ENCODE results near the gene PBX2. TPM values are rescaled to one million over a fixed set of nuclear protein-coding genes. Genes with fewer than 3 reads are reported as not detected.
A peak's percentile ranks its signal among the peaks of the same experiment; 100 is the strongest.

The PBX2 gene
- total and polyA plus RNA-seq, 2 experiments from 2014 or later, result 7.2 to 111 TPM

- peak overlapping the region; percentile 48 for H3K27ac Mint-ChIP-seq
- ATAC-seq (peak; percentile 61), DNase-seq (ENCODE audit: low spot score) (peak; percentile 96)
- H3K27me3 Mint-ChIP-seq (ENCODE audit: insufficient read depth, low read depth, poor library complexity), result peaks cover 39% of the 10 kb centered on the region
- H3K79me2 ChIP-seq (replicated peaks; ENCODE audit: insufficient read depth), result no peaks in the 10 kb centered on the region
- H3K27ac ChIP-seq (ENCODE audit: low read depth), result peak overlapping the region; percentile 36; the same call in 1 of the 2 replicates
- peak overlapping the region; percentile 92 for H3K4me3 Mint-ChIP-seq
- H3K4me1 Mint-ChIP-seq, result peaks cover 57% of the 10 kb centered on the region
- H3K9me3 Mint-ChIP-seq, result no peaks in the 10 kb centered on the region; the same call in 2 of the 3 replicates
- no peaks in the 10 kb centered on the region; the same call in 1 of the 2 replicates for H3K9me2 ChIP-seq (ENCODE audit: insufficient read depth)
- H3K36me3 Mint-ChIP-seq (ENCODE audit: low read depth), result no peaks in the 10 kb centered on the region
- 0 out of 2 replicates have a peak, but pooled peaks cover 5% of the 10 kb centered on the region for H4K20me1 ChIP-seq (replicated peaks; ENCODE audit: insufficient read depth)
- peak overlapping the region; percentile 92 for H2AFZ ChIP-seq
- no peaks in the 10 kb centered on the region for H3K36me3 ChIP-seq (ENCODE audit: insufficient read depth)
- peaks cover 41% of the 10 kb centered on the region for H3K4me1 ChIP-seq (ENCODE audit: insufficient read depth)
- H3K4me3 ChIP-seq, result peak overlapping the region; percentile 100
- TF ChIP-seq, protein P1, sequence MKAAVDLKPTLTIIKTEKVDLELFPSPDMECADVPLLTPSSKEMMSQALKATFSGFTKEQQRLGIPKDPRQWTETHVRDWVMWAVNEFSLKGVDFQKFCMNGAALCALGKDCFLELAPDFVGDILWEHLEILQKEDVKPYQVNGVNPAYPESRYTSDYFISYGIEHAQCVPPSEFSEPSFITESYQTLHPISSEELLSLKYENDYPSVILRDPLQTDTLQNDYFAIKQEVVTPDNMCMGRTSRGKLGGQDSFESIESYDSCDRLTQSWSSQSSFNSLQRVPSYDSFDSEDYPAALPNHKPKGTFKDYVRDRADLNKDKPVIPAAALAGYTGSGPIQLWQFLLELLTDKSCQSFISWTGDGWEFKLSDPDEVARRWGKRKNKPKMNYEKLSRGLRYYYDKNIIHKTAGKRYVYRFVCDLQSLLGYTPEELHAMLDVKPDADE (IDR thresholded peaks at IDR 0.05), result 0 out of 2 replicates have a peak, but pooled peaks have one; percentile 21
- TF ChIP-seq EZH2 (IDR thresholded peaks at IDR 0.05; ENCODE audit: low read depth, unreplicated experiment), result peak; percentile 35
- TF ChIP-seq ZNF114 (CRISPR knock-in tag; IDR thresholded peaks at IDR 0.05), result no peak
- TF ChIP-seq POLR2AphosphoS5 (IDR thresholded peaks at IDR 0.05; ENCODE audit: low read depth), result peak; percentile 61
- TF ChIP-seq, protein P2, sequence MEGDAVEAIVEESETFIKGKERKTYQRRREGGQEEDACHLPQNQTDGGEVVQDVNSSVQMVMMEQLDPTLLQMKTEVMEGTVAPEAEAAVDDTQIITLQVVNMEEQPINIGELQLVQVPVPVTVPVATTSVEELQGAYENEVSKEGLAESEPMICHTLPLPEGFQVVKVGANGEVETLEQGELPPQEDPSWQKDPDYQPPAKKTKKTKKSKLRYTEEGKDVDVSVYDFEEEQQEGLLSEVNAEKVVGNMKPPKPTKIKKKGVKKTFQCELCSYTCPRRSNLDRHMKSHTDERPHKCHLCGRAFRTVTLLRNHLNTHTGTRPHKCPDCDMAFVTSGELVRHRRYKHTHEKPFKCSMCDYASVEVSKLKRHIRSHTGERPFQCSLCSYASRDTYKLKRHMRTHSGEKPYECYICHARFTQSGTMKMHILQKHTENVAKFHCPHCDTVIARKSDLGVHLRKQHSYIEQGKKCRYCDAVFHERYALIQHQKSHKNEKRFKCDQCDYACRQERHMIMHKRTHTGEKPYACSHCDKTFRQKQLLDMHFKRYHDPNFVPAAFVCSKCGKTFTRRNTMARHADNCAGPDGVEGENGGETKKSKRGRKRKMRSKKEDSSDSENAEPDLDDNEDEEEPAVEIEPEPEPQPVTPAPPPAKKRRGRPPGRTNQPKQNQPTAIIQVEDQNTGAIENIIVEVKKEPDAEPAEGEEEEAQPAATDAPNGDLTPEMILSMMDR (conservative IDR thresholded peaks at IDR 0.05; ENCODE audit: low read depth in 2 of 2), result peak; percentile 71
- TF ChIP-seq STAT1 (IDR thresholded peaks at IDR 0.05; ENCODE audit: unreplicated experiment), result no peak
- peak overlapping the region; percentile 97 for H3K4me2 ChIP-seq
- H3K27me3 ChIP-seq (ENCODE audit: insufficient read depth), result peaks cover 44% of the 10 kb centered on the region
- peaks cover 9% of the 10 kb centered on the region for H3F3A ChIP-seq (replicated peaks; ENCODE audit: low read depth)
Observed at GRCh38 chr6:32148289-32149091, 41.5 kb downstream of the PBX2 start.

DNA sequence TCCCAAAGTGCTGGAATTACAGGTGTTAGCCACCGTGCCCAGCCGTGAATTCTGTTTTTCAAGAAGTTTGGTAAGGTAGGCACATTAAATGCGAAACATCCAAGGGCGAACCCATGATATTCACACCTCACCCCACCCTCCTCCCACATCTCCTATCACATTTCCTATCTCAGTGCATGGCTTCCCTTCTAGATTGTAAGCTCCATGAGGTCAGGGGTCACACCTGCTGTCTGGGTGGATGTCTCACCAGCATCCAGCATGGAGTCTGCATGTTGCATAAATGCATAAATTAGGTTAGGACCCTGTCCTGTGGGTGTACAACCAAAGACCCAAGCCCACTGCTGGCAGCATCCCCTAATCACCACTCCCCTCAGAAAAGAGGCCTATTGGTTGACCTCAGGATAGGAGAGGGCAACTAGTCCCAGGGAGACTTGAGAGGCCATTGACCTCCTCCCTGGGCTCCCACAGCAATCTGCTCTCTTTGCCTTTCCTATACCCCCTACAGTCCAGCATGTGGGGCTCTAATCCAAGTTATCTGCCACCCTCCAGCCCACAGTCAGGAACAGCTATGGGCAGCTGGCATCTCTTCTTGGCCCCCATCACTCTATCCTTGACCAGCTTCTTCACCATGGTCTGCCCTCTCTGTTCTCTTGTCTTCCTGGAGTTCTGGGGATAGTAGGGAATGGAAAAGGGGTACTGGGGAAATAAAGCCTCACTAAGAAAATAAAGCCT is 42.4 kb downstream of the PBX2 start:
- peak overlapping the region; percentile 36; the same call in 1 of the 2 replicates for H3K27ac ChIP-seq (ENCODE audit: low read depth)
- H2AFZ ChIP-seq, result peak overlapping the region; percentile 90
- no peaks in the 10 kb centered on the region for H3K79me2 ChIP-seq (replicated peaks; ENCODE audit: insufficient read depth)
- H3K4me2 ChIP-seq, result peak overlapping the region; percentile 90
- no peak for DNase-seq (ENCODE audit: low spot score)
- peaks cover 9% of the 10 kb centered on the region for H3F3A ChIP-seq (replicated peaks; ENCODE audit: low read depth)
- peaks cover 36% of the 10 kb centered on the region for H3K27me3 ChIP-seq (ENCODE audit: insufficient read depth)
- Mint-ChIP-seq H3K4me1 (peaks cover 51% of the 10 kb centered on the region), H3K9me3 (no peaks in the 10 kb centered on the region; the same call in 2 of the 3 replicates), H3K4me3 (peak overlapping the region; percentile 92), H3K36me3 (ENCODE audit: low read depth) (no peaks in the 10 kb centered on the region), H3K27ac (peak overlapping the region; percentile 48; the same call in 1 of the 2 replicates), H3K27me3 (ENCODE audit: insufficient read depth, low read depth, poor library complexity) (peaks cover 30% of the 10 kb centered on the region)
- H4K20me1 ChIP-seq (replicated peaks; ENCODE audit: insufficient read depth), result 0 out of 2 replicates have a peak, but pooled peaks cover 5% of the 10 kb centered on the region
- peaks cover 35% of the 10 kb centered on the region for H3K4me1 ChIP-seq (ENCODE audit: insufficient read depth)
- no peaks in the 10 kb centered on the region; the same call in 1 of the 2 replicates for H3K9me2 ChIP-seq (ENCODE audit: insufficient read depth)
- no peak for ATAC-seq
- TF ChIP-seq, protein P2 (conservative IDR thresholded peaks at IDR 0.05; ENCODE audit: low read depth in 2 of 2), result peak in 1 of 2 experiments; percentile 15; a peak in 2 of 4 replicates
- no peak for TF ChIP-seq NANOG (IDR thresholded peaks at IDR 0.05; ENCODE audit: borderline replicate concordance)
- TF ChIP-seq, protein P1 (IDR thresholded peaks at IDR 0.05), result no peak
- no peaks in the 10 kb centered on the region for H3K36me3 ChIP-seq (ENCODE audit: insufficient read depth)
- peak overlapping the region; percentile 100 for H3K4me3 ChIP-seq
